Anterior cingulate cortex (tissue), 58 donors: ENCODE measurements around the gene P2RY2.
"Not testable (repeated sequence)": the region's sequence is repeated elsewhere in the genome, so short reads cannot be mapped to it uniquely, and the experiment has no call there.

Experiments used
- DNase-seq, 58 donors: peaks; one replicate each; lab custom pipeline; 2025; lab: John Stamatoyannopoulos, UW

The P2RY2 gene

DNA sequence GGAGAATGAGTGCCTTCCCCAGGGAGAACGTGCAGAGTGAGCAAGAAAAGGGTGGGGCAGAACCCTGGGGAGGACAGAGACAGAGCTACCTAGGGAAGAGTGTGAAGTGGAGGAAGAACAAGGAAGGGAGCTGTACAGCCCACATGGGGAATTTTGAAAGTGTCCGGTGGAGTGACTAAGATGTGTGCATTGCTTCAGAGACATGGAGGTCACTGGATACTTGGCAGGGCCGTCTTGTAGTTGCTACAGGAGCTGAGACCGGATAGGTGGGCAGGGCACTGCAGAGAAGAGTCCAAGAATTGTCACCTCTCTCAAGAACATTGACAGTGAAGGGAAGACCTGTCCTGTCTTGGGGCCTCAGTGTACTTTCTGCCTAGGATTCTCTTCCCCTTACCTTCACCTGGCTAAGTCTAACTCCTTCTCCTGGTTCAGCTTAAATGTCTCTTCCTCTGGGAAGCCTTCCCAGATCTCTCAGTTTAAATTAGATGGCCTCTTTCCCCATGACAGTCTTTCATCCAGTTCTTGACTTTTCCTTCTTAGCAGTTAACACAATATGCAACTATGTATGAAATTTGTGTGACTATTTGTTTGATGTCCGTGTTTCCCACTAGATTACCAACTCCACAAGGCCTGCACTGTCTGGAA lies 44.9 kb downstream of the P2RY2 start:
- no peak for DNase-seq

DNA sequence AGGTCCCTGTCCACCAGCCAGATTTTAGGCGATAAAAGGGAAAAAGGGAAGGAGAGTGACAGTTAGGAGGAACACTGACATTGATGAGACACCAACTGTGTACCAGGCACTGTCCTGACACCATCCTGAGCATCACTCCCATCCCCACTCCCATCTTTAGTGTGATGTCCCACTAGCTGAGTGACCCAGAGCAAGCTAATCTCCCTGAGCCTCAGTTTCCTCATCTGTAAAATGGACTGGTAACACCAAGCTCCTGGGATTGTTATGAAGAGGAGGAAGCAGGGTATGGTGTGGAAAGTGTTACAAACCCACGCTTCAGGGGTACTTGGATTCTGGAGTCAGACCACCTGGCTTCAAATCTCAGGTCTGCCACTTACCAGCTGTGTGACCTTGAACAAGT lies 45.6 kb downstream of the P2RY2 start:
- no peak for DNase-seq

DNA sequence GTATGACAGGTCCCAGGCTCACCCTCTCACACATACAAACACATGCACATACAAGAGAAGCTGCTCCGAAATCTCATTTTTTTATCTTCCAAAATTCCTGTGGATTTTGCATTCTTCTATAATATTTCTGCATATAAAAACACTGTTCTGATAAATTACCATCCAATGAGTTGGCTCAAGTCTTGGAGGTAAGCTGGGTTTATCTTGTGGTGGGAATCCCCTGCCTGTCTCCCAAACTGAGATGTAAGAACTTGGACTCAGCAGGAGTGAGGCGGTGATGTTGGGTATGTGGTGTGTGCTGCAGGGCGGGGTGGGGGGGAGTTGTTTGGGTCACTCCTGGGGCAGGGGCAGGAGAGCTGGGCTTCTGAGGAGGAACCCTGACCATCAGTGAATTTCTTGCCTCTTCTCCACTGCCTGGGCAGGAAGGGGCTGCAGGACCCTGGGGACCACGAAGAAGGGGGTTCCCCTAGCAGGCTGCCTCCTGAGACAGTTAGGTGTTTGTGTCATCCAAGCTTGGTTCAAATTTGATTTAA lies 47.3 kb downstream of the P2RY2 start:
- no peak for DNase-seq

DNA sequence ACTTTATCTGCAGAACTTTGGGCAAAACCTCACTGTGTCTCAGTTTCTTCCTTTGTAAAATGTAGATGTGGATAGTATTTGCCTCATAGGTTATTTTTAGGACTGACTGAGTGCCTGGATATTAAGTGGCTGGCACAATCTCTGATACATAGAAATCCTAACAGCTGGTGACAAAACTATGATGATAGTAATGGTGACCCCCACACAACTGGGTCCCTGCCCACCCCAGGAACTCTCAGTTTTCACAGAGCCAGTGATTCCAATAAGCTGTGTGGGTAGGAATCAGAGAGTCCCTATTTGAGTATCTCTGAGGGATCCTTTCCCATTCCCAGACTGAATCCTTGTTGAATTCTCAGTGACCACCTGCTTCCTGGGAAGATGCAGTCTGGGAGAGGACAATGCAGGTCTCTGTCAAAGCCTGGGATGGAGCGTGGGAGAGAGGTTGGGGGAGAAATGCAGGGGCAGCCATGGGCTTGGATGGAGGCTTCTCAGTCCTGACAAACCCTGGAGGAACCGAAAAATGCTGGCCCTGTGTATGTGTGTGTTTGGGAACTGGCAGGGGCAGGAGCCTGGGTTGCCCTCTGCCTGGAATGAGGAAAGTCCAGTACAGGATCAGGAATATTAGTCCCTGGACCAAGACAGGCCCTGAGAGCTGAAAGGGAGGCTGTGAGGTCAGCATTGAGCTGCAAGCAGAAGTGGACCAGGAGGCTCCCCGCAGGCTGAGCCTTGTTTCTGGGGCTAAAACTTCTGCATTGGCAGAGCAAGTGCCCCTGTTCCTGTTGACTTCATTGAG lies 48.0 kb downstream of the P2RY2 start:
- DNase-seq: no peak

DNA sequence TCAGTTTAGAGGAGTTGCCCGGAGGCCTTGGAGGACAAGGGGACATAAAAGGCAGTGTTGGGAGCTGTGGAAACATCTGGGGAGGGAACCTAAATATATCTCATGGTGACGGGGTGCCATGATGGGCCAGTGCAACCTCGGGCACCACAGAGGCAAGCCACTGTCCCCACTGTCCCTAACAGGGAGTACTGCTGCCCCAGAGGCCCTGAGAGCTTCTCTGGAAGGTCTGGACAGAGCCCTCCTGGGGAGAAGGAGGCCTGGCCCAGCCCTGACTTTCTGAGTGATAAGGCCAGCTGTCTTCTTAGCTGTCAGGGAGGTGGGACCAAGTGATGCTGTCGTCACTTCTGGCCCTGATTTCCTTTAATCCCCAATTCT lies 48.6 kb downstream of the P2RY2 start:
- DNase-seq: no peak

DNA sequence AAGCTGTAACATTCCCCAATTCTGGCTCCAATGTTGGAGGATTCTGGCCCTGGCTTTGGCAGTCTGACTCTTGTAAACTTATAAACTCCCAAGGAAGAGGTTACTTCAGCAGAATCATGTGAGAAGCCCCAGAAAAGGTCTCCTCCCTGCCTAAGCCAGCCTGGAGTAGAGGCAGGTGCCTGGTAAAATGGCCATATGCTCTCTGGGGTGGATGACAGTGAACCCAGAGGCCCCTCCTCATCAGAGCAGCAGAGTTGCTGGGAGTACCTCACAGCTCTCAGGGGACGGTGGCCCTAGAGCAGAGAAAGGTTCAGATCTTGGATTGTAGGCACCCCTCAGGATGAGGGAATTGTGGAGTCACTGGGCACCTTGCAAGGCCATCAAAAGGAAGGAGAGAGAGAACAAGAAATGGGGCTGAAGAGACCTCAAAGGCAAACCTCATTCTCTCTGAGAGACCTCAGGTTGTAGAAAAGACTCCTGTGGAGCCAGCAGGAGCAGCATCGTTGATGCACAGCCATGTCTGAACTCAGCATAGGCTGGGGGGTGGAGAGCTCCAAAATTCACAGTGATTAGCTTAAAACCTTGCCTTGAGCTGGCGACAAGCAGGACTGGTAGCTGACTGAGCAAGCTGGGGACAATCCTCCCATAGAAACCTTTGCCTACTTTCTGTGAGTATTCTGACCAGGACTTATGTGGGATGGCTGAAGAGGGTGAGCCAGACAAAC lies 49.2 kb downstream of the P2RY2 start:
- DNase-seq: no peak

DNA sequence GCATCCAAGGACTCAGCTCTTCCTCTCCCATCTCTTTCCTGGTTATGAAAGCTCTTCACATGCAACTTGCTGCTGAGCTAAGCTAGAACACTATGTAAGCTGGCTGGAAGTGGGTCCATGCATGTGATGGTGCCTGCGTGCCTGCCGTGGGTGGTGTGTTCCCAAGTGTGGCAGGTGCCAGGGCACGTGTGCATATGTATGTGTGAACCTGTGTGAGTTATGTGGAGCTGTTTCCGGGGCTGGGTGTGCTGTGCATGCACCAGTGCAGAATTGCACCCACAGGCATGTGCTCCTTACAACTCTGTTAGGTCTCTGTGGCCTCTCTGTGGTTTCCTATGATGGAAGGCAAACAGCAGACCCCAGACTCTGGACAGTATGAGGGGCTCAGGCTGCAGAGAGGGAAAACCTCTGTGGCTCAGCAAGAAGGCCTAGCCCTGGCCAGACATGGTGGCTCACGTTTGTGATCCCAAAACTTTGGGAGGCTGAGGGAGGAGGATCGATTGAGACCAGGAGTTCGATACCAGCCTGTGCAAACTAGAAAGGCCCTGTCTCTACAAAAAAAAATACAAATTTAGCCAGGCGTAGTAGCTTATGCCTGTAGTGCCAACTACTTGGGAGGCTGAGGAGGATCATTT lies 49.9 kb downstream of the P2RY2 start:
- DNase-seq: no peak

DNA sequence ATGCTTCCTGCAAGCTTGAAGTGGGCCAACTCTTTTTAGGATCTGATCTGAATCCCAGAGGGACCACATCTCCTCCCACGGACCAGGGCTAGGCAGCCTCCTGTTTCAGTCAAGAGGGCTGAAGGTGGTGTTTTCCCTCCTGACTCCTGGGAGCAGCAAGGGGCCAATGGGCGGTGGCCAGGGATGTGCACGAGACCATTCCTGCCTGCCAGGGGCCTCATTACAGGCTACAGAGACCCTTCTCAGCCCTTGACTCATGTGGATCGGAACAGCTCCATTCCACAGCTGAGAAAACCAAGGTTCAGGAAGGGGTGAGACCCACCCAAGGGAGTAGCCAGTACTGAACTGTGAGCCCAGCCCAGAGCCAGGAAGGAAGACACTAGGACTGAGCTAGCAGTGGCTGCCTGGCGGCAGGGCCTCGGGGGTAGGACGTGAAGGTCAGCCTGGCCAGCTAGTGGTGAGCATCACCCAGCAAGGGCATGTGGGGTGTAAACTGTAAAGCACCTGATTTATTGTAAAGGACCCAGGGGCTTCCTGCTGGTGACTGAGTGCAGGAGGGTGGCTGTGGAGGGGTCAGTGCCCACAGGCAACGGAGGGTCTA lies 50.7 kb downstream of the P2RY2 start:
- no peak for DNase-seq

DNA sequence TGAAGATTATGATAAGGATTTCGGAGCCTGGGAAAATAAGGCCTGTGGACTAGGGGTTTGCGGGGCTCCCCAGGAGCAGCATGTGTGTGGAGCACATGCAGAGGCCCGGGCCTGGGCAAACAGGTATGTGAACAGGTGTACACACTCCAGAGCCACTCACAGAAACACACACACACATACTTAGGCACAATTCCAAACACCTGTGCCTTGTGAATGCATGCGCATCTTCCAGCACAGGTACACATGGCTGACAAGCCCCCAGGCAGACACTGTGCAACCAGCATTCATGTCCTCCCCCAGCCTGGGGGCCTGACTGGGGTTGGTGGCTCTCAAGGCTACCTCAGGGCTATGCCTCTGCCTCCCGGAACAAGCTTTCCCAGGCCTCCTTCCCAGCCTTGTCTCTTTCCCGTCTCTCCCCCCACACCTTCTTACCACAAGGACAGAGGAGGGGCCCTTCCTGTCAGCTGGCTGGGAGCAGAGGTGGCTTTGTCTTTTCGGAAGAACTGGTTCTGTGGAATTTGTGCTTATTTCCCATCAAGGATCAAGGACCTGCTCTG lies 51.5 kb downstream of the P2RY2 start:
- DNase-seq: no peak

DNA sequence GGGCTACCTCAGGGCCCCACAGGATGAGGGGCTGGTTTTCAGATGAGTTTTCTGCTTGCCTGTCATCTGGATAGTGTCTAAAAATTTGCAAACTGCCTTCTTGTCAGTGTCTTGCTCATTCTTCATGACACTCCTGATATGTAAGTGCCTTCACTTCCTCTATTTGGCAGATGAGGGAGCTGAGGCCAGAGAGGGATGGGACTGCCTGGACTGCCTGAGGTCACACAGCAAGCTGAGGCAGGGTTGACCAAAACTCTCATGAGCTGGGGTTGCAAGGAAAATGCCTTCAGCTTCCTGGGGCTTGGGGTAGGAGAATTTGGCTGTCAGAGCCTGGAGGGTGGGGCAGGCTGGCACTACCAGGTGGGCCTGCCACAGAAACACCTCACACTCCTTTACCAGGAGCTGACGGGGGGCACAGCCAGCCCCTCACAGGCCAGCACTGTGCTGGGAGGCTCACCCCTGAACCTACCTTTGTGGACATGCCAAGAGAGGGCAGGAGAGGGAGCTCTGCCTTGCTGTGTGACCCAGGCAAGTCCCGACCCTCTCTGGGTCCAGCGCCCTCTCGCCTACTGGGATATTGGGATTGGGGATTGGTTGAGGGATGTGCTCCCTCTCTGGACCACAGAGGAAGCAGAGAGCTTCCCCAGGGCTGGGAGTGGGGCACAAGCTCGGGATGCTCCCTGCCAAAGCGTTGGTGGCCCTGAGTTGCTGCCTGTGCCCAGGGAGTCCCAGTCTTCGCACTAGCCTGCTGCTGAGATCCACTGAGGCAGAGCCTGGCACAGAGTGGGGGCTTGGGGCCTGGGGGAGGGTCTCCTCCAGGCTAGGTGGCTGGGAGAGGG lies 52.2 kb downstream of the P2RY2 start:
- DNase-seq: no peak

DNA sequence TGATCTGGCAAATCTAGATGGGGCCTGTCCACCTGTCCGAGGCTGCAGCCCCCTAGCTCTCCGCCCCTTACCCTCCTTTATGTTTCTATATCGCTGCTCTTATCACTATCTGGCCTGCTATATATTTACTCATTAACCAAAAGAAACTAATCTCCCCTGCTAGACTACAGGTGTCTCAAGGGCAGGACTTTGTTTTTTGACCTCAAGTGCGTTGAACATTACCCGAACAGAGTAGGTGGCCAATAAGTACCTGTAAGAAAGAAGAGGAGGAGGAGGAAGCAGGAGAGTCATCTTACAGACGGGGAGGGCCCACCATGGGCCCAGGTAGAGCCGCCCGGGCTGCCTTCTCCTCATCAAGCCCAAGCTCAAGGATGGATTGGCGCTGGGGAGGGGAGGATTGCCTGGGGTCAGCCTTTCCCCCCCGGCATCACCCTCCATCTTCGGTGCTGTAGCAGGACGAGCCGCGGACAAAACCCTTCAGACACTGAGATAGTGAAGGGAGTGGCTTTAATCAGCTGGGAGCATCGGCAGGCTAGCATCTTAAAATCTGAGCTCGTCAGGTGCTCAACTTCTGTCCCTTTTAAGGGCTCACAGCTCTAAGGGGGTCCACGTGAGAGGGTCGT lies 52.9 kb downstream of the P2RY2 start:
- DNase-seq: no peak

DNA sequence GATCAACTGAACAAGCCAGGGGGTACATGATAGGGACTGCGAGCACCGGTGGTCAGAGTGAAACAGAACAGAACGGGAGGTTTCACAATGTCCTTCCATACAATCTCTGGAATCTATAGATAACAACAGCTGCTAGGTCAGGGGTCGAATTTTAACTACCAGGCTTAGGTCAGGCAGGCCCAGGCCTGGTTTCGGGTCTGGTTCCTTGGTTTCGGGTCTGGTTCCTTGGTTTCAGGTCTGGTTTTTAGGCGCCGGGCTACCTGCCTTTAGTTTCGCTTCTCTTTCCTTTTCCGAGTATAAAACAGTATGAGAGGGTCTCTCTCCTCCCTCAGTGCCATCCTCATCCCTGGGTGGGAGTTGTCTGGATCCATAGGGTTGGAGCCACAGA lies 53.4 kb downstream of the P2RY2 start:
- not testable (repeated sequence) for DNase-seq

DNA sequence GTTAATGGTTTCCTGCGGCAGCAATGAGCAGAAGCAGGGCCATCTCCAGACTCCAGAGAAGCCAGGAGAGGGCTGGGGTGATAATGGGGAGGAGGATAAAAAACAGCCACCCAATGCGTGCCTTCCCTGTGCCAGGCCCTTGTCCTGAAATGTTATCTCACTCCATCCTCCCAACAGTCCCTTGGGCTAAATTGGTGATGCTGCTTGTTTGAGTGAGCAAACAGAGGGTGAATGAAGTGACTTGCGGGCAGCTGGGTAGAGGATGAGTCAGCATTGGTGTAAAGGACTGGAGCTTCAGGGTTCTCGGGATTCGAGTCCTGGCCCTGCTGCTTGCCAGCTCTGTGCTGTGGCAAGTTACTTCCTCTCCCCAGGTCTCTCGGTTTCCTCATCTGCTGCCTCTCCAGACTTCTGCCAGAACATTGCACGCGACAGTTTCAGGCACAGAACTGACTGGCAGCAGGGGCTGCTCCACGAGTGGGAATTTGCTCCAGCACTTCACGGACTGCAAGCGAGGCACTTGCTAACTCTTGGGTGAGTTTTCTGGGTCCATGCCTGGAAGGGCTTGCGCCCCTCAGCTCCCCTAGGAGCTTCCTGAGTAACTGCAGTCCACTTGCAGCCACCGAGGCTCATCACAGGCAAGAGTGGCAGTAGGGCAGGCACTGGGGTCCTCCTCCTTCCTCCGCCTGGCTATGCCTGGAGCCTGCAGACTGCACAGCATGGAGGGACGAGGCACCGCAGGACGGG lies 54.0 kb downstream of the P2RY2 start, which contains the start of gene P2RY6:
TSS of gene P2RY6 (plus strand) at position 403 of the 744 bp plus-strand sequence. CDS start 24,181 bp downstream, outside the sequence.
- peak in 4 of 58 donors; percentile 14 to 33 (median 20) for DNase-seq

DNA sequence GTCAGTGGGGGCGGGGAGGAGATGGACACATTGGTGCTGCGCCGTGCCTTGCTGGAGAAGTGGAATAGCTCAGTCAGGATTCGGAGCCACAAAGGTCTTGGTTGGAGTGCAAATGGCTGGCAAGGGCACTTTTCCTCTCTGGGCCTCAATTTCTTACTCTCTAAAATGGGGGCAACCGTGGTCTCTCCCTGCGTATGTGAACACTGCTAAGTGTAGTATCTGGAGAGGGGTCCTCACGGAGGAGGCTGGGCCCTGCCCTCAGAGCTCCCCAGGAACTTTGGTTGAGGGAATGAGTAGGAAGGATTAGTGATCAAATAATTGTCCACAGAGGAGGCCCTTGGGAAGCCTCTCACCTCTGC lies 54.6 kb downstream of the P2RY2 start:
- no peak for DNase-seq

DNA sequence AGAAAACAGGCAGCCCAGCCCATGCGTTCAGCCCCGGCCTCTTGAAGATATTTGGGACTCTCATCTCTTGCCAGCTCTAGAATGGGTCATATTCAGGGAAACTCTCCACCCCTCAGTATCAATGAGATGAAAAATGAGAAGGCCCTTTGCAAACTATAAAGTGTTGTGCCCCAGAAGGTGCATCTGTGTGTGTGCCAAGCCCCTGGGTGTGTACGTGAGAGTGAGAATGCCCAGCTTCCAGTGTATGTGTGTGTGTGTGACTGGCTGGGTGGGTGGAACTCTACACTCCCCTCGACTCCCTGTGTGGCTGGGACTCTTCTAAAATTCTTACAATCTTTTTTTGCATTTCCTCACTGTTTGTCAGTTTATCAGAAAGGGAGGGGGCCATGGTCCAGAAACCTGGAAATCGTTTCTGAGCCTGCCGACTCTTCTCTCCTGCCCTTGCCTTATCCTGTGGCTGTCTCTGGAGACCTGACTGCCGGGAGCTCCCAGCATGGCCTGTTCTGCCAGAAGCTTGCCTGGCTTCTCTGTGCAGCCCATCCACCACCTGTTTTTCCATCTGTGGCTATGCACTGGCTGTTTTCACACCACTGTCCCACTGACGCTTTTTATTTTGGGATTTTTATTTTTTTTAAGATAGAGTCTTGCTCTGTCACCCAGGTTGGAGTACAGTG lies 55.3 kb downstream of the P2RY2 start:
- no peak for DNase-seq

DNA sequence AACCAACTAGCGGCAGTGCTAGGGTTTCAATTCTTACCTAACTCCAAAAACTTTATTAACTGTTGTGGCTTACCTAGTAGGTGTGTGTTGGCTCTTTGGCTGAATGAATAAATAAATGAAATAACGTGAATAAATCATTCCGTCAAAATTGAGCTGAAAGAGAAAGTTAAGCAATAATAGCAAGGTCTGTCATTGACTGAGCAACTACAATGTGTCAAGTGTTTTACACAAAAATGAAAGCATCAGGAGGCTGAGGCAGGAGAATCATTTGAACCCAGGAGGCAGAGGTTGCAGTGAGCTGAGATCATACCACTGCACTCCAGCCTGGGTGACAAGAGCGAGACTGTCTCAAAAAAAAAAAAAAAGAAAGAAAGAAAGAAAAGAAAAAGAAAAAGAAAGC lies 56.1 kb downstream of the P2RY2 start:
- DNase-seq: not testable (repeated sequence)

DNA sequence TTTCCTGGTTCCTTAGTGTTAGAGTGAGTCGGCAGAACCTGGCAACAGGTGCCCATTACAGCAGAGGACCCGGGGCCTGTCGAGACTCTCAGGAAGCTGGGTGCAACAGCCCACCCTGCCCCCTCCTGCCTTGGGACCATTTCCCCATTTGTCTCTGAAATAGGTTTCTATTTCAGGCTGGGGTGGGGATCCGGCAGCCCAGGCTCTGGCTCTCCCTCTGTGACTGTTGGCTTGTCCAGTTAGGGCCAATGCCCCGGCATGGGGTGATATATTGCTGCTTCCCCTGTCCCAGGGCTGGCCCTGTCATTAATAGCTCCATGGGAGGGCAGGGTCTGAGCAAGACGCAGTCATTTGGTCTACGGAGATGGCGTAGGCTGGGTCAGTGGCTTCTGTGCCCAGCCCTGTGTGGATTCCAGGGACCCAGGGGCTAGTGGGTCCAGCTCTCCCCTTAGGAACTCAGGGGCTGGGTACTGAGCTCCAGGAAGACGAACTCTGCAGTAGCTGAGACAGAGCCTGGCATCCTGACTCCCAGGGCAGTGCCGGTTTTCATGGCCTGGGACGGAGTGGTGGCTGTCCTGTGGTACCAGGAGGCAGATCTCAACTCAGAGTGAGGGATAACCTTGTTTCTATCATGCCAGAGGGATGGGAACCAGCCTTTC lies 56.8 kb downstream of the P2RY2 start:
- DNase-seq: peak in 1 of 58 donors; percentile 11
